ENCODE measurements around the gene PAM.

DNA sequence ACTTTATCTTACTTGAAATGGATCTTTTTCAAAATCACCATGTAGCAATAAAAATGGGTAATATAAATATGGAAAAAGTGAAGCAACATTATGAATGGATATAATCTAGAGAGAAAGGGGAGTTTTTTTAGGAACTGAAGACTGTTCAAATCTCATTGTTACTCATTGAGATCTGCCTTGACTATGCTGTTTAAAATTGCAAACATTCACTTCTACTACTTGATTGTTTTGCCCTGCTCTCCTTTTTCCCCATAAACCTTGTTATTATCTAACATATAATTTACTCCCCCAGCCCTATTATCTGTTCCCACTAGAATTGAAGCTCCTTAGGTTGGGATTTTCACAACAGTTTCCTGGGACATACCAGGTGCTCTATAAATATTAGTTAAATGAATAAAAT is 22.0 kb downstream of the PAM start:
- no peak for TF ChIP-seq GATA2 (IDR thresholded peaks at IDR 0.05; ENCODE audit: low read depth, low read length)
- TF ChIP-seq GATA3 (IDR thresholded peaks at IDR 0.05; ENCODE audit: low read depth, low read length) = no peak
